Liver (tissue), 9 donors: ENCODE data around the gene JPH3. TPM values are rescaled to one million over a fixed set of nuclear protein-coding genes. Genes with fewer than 3 reads are reported as not detected.

ENCODE experiments used
- DNase-seq: peaks from one replicate; pipeline ENCODE4 v3.0.0-alpha.2; 2017; ENCODE audit warnings: low spot score
- H3K27ac ChIP-seq, 2 donors: one replicate each; pipeline ENCODE4 v1.7.0; 2013; ENCODE audit warnings: inconsistent platforms in 2 of 2, low read length in 2 of 2, control low read depth in 1 of 2, low read depth in 1 of 2, mild to moderate bottlenecking in 1 of 2
- H3K27me3 ChIP-seq, 4 donors: one replicate each; pipeline versions ENCODE4 v1.6.1 to v1.7.0; 2013; ENCODE audit warnings: low read length in 3 of 4, inconsistent platforms in 1 of 4, mild to moderate bottlenecking in 1 of 4, moderate library complexity in 1 of 4; ENCODE audit not compliant: control insufficient read depth in 4 of 4, insufficient read depth in 4 of 4
- H3K36me3 ChIP-seq, 4 donors: one replicate each; pipeline versions ENCODE4 v1.6.1 to v1.7.0; 2013; ENCODE audit warnings: low read length in 3 of 4, mild to moderate bottlenecking in 3 of 4, low read depth in 1 of 4, moderate library complexity in 1 of 4; ENCODE audit not compliant: control insufficient read depth in 4 of 4, insufficient read depth in 3 of 4
- H3K4me1 ChIP-seq, 4 donors: one replicate each; pipeline versions ENCODE4 v1.6.1 to v1.7.0; 2013; ENCODE audit warnings: low read length in 3 of 4, mild to moderate bottlenecking in 3 of 4, moderate library complexity in 1 of 4; ENCODE audit not compliant: control insufficient read depth in 4 of 4, insufficient read depth in 4 of 4
- H3K4me3 ChIP-seq, 3 donors: one replicate each; pipeline versions ENCODE4 v1.6.1 to v1.7.0; 2013; ENCODE audit warnings: low read length in 3 of 3, control low read depth in 1 of 3, low read depth in 1 of 3, mild to moderate bottlenecking in 1 of 3
- H3K9ac ChIP-seq, 2 donors: one replicate each; pipeline ENCODE4 v1.7.0; 2013; ENCODE audit warnings: low read length in 2 of 2, mild to moderate bottlenecking in 2 of 2, moderate library complexity in 2 of 2, control low read depth in 1 of 2, low read depth in 1 of 2
- H3K9me3 ChIP-seq, 4 donors: one replicate each; pipeline versions ENCODE4 v1.6.1 to v1.7.0; 2013; ENCODE audit warnings: low read length in 3 of 4; ENCODE audit not compliant: control insufficient read depth in 4 of 4
- ATF3 ChIP-seq: IDR thresholded peaks from 2 replicates; pipeline ENCODE4 v1.6.1; 2016; ENCODE audit warnings: antibody characterized with exemption
- CTCF ChIP-seq: fragments of 150-350 bp; IDR thresholded peaks from 2 replicates; pipeline ENCODE4 v1.5.1; 2017; ENCODE audit warnings: improper control_type of control experiment, low read depth, low read length; ENCODE audit not compliant: missing input control
- FOXA1 ChIP-seq: IDR thresholded peaks from 2 replicates; pipeline ENCODE4 v1.6.1; 2016; ENCODE audit warnings: antibody characterized with exemption
- FOXA2 ChIP-seq: IDR thresholded peaks from 2 replicates; pipeline ENCODE4 v1.6.1; 2016; ENCODE audit warnings: antibody characterized with exemption
- GABPA ChIP-seq, 2 donors: IDR thresholded peaks in 1 of 2; conservative IDR thresholded peaks in 1 of 2; 2 replicates each; pipeline ENCODE4 v1.6.1; 2016; ENCODE audit warnings: antibody characterized with exemption in 2 of 2, mild to moderate bottlenecking in 1 of 2, moderate library complexity in 1 of 2
- HNF4G ChIP-seq: IDR thresholded peaks from 2 replicates; pipeline ENCODE4 v1.6.1; 2016; ENCODE audit warnings: antibody characterized with exemption
- MAX ChIP-seq: IDR thresholded peaks from 2 replicates; pipeline ENCODE4 v1.6.1; 2016; ENCODE audit warnings: antibody characterized with exemption
- NR2F2 ChIP-seq: IDR thresholded peaks from 2 replicates; pipeline ENCODE4 v1.6.1; 2016; ENCODE audit warnings: antibody characterized with exemption
- RAD21 ChIP-seq, 2 donors: IDR thresholded peaks; 2 replicates each; pipeline ENCODE4 v1.6.1; 2016; ENCODE audit warnings: antibody characterized with exemption in 2 of 2, mild to moderate bottlenecking in 2 of 2
- REST ChIP-seq: IDR thresholded peaks from 2 replicates; pipeline ENCODE4 v1.6.1; 2016; ENCODE audit warnings: antibody characterized with exemption, mild to moderate bottlenecking
- RXRA ChIP-seq, 2 donors: IDR thresholded peaks; 2 replicates each; pipeline ENCODE4 v1.6.1; 2017 to 2018; ENCODE audit warnings: antibody characterized with exemption in 2 of 2, mild to moderate bottlenecking in 1 of 2
- SP1 ChIP-seq: IDR thresholded peaks from 2 replicates; pipeline ENCODE4 v1.6.1; 2018; ENCODE audit warnings: antibody characterized with exemption, mild to moderate bottlenecking
- YY1 ChIP-seq: IDR thresholded peaks from 2 replicates; pipeline ENCODE4 v1.6.1; 2016; ENCODE audit warnings: antibody characterized with exemption, mild to moderate bottlenecking
- WGBS: extraction: QIAGEN DNeasy Blood & Tissue Kit; methylation state at CpG from one replicate; pipeline ENCODE4 v1.1.7; 2013; 5-methylcytosine and 5-hydroxymethylcytosine counted together
- polyA plus RNA-seq, 2 donors: library from polyadenylated mRNA; stranded (reverse) in 1 of 2; unstranded in 1 of 2; fragments of 200-250 nt in 1 of 2; fragments of >200 nt in 1 of 2; fragmentation: Nextera tagmentation in 1 of 2; extraction: Ambion mirVana in 1 of 2; gene quantifications; one replicate each; pipeline versions ENCODE4 v1.2.1 to v1.2.3, GENCODE V29; 2013 to 2015
- total RNA-seq, 2 donors: library from RNA; depleted of rRNA; stranded (reverse); fragments of >200 nt; gene quantifications; one replicate each; pipeline ENCODE4 v1.2.3, GENCODE V29; 2014
- donor health status: healthy.
- donor health status: healthy.
- donor health status: healthy.
- donor health status: healthy.
- donor health status: healthy.

The JPH3 gene
- total and polyA plus RNA-seq, 4 donors = under 0.01 to 0.09 (median 0.04) TPM

GRCh38 chr16:87707714-87708580 is 105.6 kb downstream of the JPH3 start:
- no peak for TF ChIP-seq RAD21 (IDR thresholded peaks at IDR 0.05)
- no peak for TF ChIP-seq CTCF
- no peak for TF ChIP-seq SP1
- Histone ChIP-seq H3K9me3 (no peaks in the 10 kb centered on the region), H3K36me3 (peaks cover 3 to 50% (median 21%) of the 10 kb centered on the region in 4 donors), H3K27me3 (no peaks in the 10 kb centered on the region), H3K4me3 (no peak overlapping the region), H3K9ac (no peak overlapping the region), H3K27ac (no peak overlapping the region), H3K4me1 (peaks cover 0 to 2% (median under 1%) of the 10 kb centered on the region in 4 donors)
- no peak for DNase-seq
- WGBS = 96% methylated on average over 45 of the region's 45 CpGs

- no peak for DNase-seq
- no peak for TF ChIP-seq HNF4G
- TF ChIP-seq FOXA2 = no peak
- TF ChIP-seq YY1 = no peak
- TF ChIP-seq NR2F2 = no peak
- no peak for TF ChIP-seq MAX
- no peak for TF ChIP-seq ATF3
- TF ChIP-seq GABPA (IDR thresholded peaks at IDR 0.05 in 1 of 2, conservative IDR thresholded peaks at IDR 0.05 in 1 of 2) = no peak
- no peak for TF ChIP-seq SP1
- no peak for TF ChIP-seq REST
- no peak for TF ChIP-seq FOXA1
- TF ChIP-seq RXRA (IDR thresholded peaks at IDR 0.05) = no peak
- Histone ChIP-seq H3K4me3 (no peak overlapping the region), H3K36me3 (peaks cover 3 to 48% (median 18%) of the 10 kb centered on the region in 4 donors), H3K27ac (no peak overlapping the region), H3K9me3 (no peaks in the 10 kb centered on the region), H3K4me1 (no peaks in the 10 kb centered on the region), H3K9ac (no peak overlapping the region), H3K27me3 (no peaks in the 10 kb centered on the region)
- 96% methylated on average over 49 of the region's 49 CpGs for WGBS
Measured at GRCh38 chr16:87708881-87709638, 106.8 kb downstream of the JPH3 start.
